Parathyroid adenoma (tissue), 2 donors: ENCODE data around the gene LIPG.

Experiments
- H2AFZ ChIP-seq: fragments of 300-600 bp; sonication (generic); one replicate; pipeline ENCODE4 v1.7.0; 2017; ENCODE audit warnings: antibody characterized with exemption, mild to moderate bottlenecking
- H3K27ac ChIP-seq: fragments of 300-600 bp; sonication (generic); one replicate; pipeline ENCODE4 v1.7.0; 2017
- H3K27me3 ChIP-seq: fragments of 300-600 bp; sonication (generic); one replicate; pipeline ENCODE4 v1.7.0; 2017; ENCODE audit warnings: low read length; ENCODE audit not compliant: control insufficient read depth, insufficient read depth
- H3K36me3 ChIP-seq: fragments of 300-600 bp; sonication (generic); one replicate; pipeline ENCODE4 v1.7.0; 2017; ENCODE audit warnings: low read length; ENCODE audit not compliant: control insufficient read depth, insufficient read depth
- H3K4me1 ChIP-seq: fragments of 300-600 bp; sonication (generic); one replicate; pipeline ENCODE4 v1.7.0; 2017; ENCODE audit warnings: control low read depth
- H3K4me2 ChIP-seq: fragments of 300-600 bp; sonication (generic); one replicate; pipeline ENCODE4 v1.7.0; 2017; ENCODE audit warnings: low read length
- H3K4me3 ChIP-seq: fragments of 300-600 bp; sonication (generic); one replicate; pipeline ENCODE4 v1.7.0; 2017; ENCODE audit warnings: low read depth, low read length
- H3K79me2 ChIP-seq: fragments of 300-600 bp; sonication (generic); one replicate; pipeline ENCODE4 v1.7.0; 2017; ENCODE audit warnings: control low read depth
- H3K9ac ChIP-seq: fragments of 300-600 bp; sonication (generic); one replicate; pipeline ENCODE4 v1.7.0; 2017; ENCODE audit warnings: mild to moderate bottlenecking
- H3K9me3 ChIP-seq: fragments of 300-600 bp; sonication (generic); one replicate; pipeline ENCODE4 v1.7.0; 2017; ENCODE audit warnings: low read length; ENCODE audit not compliant: control insufficient read depth
- CTCF ChIP-seq: fragments of 300-600 bp; sonication (generic); IDR thresholded peaks from one replicate; pipeline ENCODE4 v1.7.0; 2017; ENCODE audit warnings: antibody characterized with exemption, mild to moderate bottlenecking
- donor health status: primary hyperparathyroidism.

LIPG gene

GRCh38 chr18:49621717-49622351 is 60.0 kb downstream of the LIPG start:
- H3K79me2 ChIP-seq, result no peaks in the 10 kb centered on the region
- H3K4me1 ChIP-seq, result peaks cover 6% of the 10 kb centered on the region
- no peak overlapping the region for H3K4me3 ChIP-seq
- no peaks in the 10 kb centered on the region for H3K36me3 ChIP-seq
- H3K9me3 ChIP-seq, result no peaks in the 10 kb centered on the region
- no peak overlapping the region for H2AFZ ChIP-seq
- no peaks in the 10 kb centered on the region for H3K27me3 ChIP-seq
- no peak overlapping the region for H3K4me2 ChIP-seq
- H3K27ac ChIP-seq, result no peak overlapping the region
- no peak for TF ChIP-seq CTCF
- H3K9ac ChIP-seq, result no peak overlapping the region

- peaks cover 6% of the 10 kb centered on the region for H3K4me1 ChIP-seq
- no peak for TF ChIP-seq CTCF
- no peak overlapping the region for H3K27ac ChIP-seq
Observed at GRCh38 chr18:49623571-49623970, 61.7 kb downstream of the LIPG start.

GRCh38 chr18:49625021-49625691 is 63.3 kb downstream of the LIPG start:
- H2AFZ ChIP-seq, result no peak overlapping the region
- no peak overlapping the region for H3K4me3 ChIP-seq
- H3K4me1 ChIP-seq, result no peaks in the 10 kb centered on the region
- no peaks in the 10 kb centered on the region for H3K79me2 ChIP-seq
- no peaks in the 10 kb centered on the region for H3K36me3 ChIP-seq
- no peak for TF ChIP-seq CTCF
- no peak overlapping the region for H3K9ac ChIP-seq
- no peaks in the 10 kb centered on the region for H3K9me3 ChIP-seq
- no peak overlapping the region for H3K27ac ChIP-seq
- no peak overlapping the region for H3K4me2 ChIP-seq
- no peaks in the 10 kb centered on the region for H3K27me3 ChIP-seq

More at GRCh38 chr18:49623571-49623970, 61.7 kb downstream of the LIPG start:
- no peak overlapping the region for H3K4me2 ChIP-seq
- no peaks in the 10 kb centered on the region for H3K9me3 ChIP-seq
- H3K9ac ChIP-seq, result no peak overlapping the region
- no peaks in the 10 kb centered on the region for H3K27me3 ChIP-seq
- no peak overlapping the region for H3K4me3 ChIP-seq
- H3K36me3 ChIP-seq, result no peaks in the 10 kb centered on the region
- no peak overlapping the region for H2AFZ ChIP-seq
- H3K79me2 ChIP-seq, result no peaks in the 10 kb centered on the region

GRCh38 chr18:49626842-49627467 is 65.1 kb downstream of the LIPG start:
- no peak overlapping the region for H3K27ac ChIP-seq
- no peaks in the 10 kb centered on the region for H3K9me3 ChIP-seq
- H3K4me3 ChIP-seq, result no peak overlapping the region
- no peak overlapping the region for H3K4me2 ChIP-seq
- no peak overlapping the region for H3K9ac ChIP-seq
- H3K36me3 ChIP-seq, result no peaks in the 10 kb centered on the region
- H3K27me3 ChIP-seq, result no peaks in the 10 kb centered on the region
- no peak for TF ChIP-seq CTCF
- H3K4me1 ChIP-seq, result no peaks in the 10 kb centered on the region
- H2AFZ ChIP-seq, result no peak overlapping the region
- H3K79me2 ChIP-seq, result no peaks in the 10 kb centered on the region
